Gastrocnemius medialis (tissue), 4 donors: ENCODE measurements around the gene LRRC38. TPM values are rescaled to one million over a fixed set of nuclear protein-coding genes. Genes with fewer than 3 reads are reported as not detected.

Source experiments
- ATAC-seq, 2 donors: fragments of 150-250 bp; one replicate each; pipeline ENCODE4 v1.9.1; 2016
- DNase-seq, 2 donors: peaks; one replicate each; pipeline ENCODE4 v3.0.0-alpha.2; 2019
- H3K27ac ChIP-seq, 4 donors: fragments of 200-600 bp; sonication (generic); 1 replicate in 1 of 4; 2 replicates in 3 of 4; pipeline ENCODE4 v1.5.1; 2016 to 2018; ENCODE audit warnings: mild to moderate bottlenecking in 2 of 4, moderate library complexity in 1 of 4
- H3K27me3 ChIP-seq, 3 donors: fragments of 200-600 bp; sonication (generic) in 2 of 3; 1 replicate in 1 of 3; 2 replicates in 2 of 3; pipeline versions ENCODE4 v1.5.1 to v1.6.0; 2016 to 2019; ENCODE audit warnings: mild to moderate bottlenecking in 1 of 3, moderate library complexity in 1 of 3
- H3K36me3 ChIP-seq, 2 donors: fragments of 200-600 bp; sonication (generic) in 1 of 2; one replicate each; pipeline ENCODE4 v1.5.1; 2017 to 2018
- H3K4me1 ChIP-seq, 2 donors: fragments of 200-600 bp; sonication (generic) in 1 of 2; one replicate each; pipeline ENCODE4 v1.5.1; 2016 to 2017; ENCODE audit warnings: mild to moderate bottlenecking in 2 of 2
- H3K4me3 ChIP-seq, 4 donors: fragments of 200-600 bp; sonication (generic) in 3 of 4; 1 replicate in 1 of 4; 2 replicates in 3 of 4; pipeline ENCODE4 v1.5.1; 2016 to 2019; ENCODE audit warnings: mild to moderate bottlenecking in 2 of 4
- H3K9me3 ChIP-seq, 3 donors: fragments of 200-600 bp; sonication (generic) in 2 of 3; 1 replicate in 1 of 3; 2 replicates in 2 of 3; pipeline ENCODE4 v1.5.1; 2016 to 2019
- POLR2A ChIP-seq, 2 donors: fragments of 450-650 bp; IDR thresholded peaks; one replicate each; pipeline ENCODE4 v1.6.1; 2017; ENCODE audit warnings: antibody characterized with exemption in 2 of 2, mild to moderate bottlenecking in 2 of 2, moderate library complexity in 2 of 2
- in situ Hi-C, 4 donors: fragments of 200-750 bp; cut with MboI; loops; one replicate each; pipeline versions ENCODE4 v1.15.0 to v1.8.0; 2017; ENCODE audit warnings: low sequenced_read_pairs in 4 of 4
- intact Hi-C: fragments of 100-400 bp; cut with DNase I; formaldehyde crosslinking; loops from one replicate; pipeline ENCODE4 v1.15.1; 2023; ENCODE audit warnings: low total_unique reads
- total RNA-seq, 4 donors: library from RNA; depleted of rRNA; stranded (reverse); fragments of >200 nt; gene quantifications; one replicate each; pipeline versions ENCODE4 v1.1.0 to v1.2.3, GENCODE V29; 2016
- TF ChIP-seq, protein P1 (sequence below), 5 experiments: fragments of 450-650 bp in 3 of 5; fragments of 200-600 bp in 2 of 5; sonication (generic) in 2 of 5; IDR thresholded peaks in 4 of 5; conservative IDR thresholded peaks in 1 of 5; 1 replicate in 4 of 5; 2 replicates in 1 of 5; pipeline ENCODE4 v1.5.1; 2016 to 2019; ENCODE audit warnings: antibody characterized with exemption in 5 of 5, mild to moderate bottlenecking in 3 of 5, moderate library complexity in 3 of 5

The LRRC38 gene
- total RNA-seq, 4 donors from 2014 or later, result 2.1 to 6.8 (median 5.7) TPM

DNA sequence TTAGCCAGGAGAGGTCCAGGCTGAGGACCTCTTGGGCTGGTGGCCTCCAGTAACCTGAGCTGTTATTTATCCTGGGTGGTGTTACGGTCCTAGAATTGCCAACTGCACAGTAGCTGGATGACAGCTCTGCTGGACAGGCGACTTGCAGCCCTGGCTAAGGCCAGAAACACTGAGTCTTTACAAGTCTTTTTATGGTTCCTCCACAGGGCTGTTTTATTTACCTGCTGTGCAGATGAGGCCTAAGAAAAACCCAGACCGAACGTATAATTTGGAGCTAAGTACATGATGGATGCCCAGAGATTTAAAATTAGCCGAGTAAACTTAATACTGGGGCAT lies 30.4 kb upstream of the LRRC38 start:
- ATAC-seq (peak in 1 of 2 donors; percentile 26), DNase-seq (no peak)
- no peak overlapping the region for H3K4me3 ChIP-seq
- H3K36me3 ChIP-seq, result no peaks in the 10 kb centered on the region
- in situ Hi-C loops (loop anchor here in 1 of 4 donors (10.0 kb wide), 1 partner anchor 79 kb away; no protein-coding TSS in a partner anchor), intact Hi-C loops (loop anchor here (1.0 to 5.0 kb wide), 2 partner anchors 57 to 75 kb away; no protein-coding TSS in a partner anchor)
- H3K27me3 ChIP-seq, result no peaks in the 10 kb centered on the region
- H3K4me1 ChIP-seq, result peaks cover 24 to 42% of the 10 kb centered on the region in 2 donors
- TF ChIP-seq, protein P1, sequence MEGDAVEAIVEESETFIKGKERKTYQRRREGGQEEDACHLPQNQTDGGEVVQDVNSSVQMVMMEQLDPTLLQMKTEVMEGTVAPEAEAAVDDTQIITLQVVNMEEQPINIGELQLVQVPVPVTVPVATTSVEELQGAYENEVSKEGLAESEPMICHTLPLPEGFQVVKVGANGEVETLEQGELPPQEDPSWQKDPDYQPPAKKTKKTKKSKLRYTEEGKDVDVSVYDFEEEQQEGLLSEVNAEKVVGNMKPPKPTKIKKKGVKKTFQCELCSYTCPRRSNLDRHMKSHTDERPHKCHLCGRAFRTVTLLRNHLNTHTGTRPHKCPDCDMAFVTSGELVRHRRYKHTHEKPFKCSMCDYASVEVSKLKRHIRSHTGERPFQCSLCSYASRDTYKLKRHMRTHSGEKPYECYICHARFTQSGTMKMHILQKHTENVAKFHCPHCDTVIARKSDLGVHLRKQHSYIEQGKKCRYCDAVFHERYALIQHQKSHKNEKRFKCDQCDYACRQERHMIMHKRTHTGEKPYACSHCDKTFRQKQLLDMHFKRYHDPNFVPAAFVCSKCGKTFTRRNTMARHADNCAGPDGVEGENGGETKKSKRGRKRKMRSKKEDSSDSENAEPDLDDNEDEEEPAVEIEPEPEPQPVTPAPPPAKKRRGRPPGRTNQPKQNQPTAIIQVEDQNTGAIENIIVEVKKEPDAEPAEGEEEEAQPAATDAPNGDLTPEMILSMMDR (IDR thresholded peaks at IDR 0.05 in 4 of 5, conservative IDR thresholded peaks at IDR 0.05 in 1 of 5), result no peak
- TF ChIP-seq POLR2A (IDR thresholded peaks at IDR 0.05), result no peak
- H3K27ac ChIP-seq, result peak overlapping the region; percentile 85 to 95 (median 93)
- H3K9me3 ChIP-seq, result no peaks in the 10 kb centered on the region

DNA sequence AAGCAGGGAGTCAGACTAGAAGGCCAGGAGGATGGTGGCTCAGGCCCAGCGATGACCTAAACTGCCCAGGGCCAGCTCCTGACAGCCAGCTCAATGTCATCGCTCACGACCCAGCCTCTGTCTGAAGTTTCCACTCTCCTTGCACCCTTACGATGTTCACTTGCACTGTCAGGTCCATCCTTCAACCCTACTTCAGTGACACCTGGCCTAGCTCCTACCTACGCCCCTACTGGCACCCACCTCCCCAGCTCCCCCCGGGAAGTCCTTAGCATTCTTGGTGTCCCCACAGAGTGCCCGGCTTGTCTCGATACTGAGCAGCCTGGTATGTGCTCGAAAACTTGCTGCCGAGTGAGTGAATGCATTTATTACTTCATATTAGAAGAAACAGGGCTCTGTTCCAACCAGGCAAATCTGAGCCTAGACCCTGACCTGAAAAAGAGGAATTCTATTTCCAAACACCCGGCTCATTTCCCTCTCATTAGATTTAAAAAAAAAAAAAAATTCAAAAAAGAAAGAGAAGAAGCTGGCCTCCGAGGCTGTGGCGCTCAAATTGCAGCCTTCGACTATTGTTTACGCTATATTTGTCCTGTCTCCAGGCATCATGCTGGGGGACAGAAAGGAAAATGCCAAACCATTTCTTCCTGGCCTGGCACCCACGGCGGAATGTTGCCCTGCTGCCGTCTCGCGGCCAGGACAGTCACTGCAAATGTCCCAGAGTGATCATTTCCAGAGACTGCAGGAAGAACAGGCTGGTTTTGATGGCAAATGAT lies 29.8 kb upstream of the LRRC38 start:
- in situ Hi-C loops (loop anchor here in 1 of 4 donors (10.0 kb wide), 1 partner anchor 79 kb away; no protein-coding TSS in a partner anchor), intact Hi-C loops (loop anchor here (1.0 to 5.0 kb wide), 2 partner anchors 56 to 74 kb away; no protein-coding TSS in a partner anchor)
- DNase-seq (peak; percentile 60 to 88), ATAC-seq (peak; percentile 82 to 84)
- H3K9me3 ChIP-seq, result no peaks in the 10 kb centered on the region
- no peaks in the 10 kb centered on the region for H3K27me3 ChIP-seq
- peaks cover 24 to 42% of the 10 kb centered on the region in 2 donors for H3K4me1 ChIP-seq
- no peaks in the 10 kb centered on the region for H3K36me3 ChIP-seq
- TF ChIP-seq POLR2A (IDR thresholded peaks at IDR 0.05), result no peak
- TF ChIP-seq, protein P1 (IDR thresholded peaks at IDR 0.05 in 4 of 5, conservative IDR thresholded peaks at IDR 0.05 in 1 of 5), result peak; percentile 68 to 86 (median 77)
- peak overlapping the region; percentile 22 to 32 (median 30) for H3K4me3 ChIP-seq
- H3K27ac ChIP-seq, result peak overlapping the region; percentile 85 to 95 (median 93)

DNA sequence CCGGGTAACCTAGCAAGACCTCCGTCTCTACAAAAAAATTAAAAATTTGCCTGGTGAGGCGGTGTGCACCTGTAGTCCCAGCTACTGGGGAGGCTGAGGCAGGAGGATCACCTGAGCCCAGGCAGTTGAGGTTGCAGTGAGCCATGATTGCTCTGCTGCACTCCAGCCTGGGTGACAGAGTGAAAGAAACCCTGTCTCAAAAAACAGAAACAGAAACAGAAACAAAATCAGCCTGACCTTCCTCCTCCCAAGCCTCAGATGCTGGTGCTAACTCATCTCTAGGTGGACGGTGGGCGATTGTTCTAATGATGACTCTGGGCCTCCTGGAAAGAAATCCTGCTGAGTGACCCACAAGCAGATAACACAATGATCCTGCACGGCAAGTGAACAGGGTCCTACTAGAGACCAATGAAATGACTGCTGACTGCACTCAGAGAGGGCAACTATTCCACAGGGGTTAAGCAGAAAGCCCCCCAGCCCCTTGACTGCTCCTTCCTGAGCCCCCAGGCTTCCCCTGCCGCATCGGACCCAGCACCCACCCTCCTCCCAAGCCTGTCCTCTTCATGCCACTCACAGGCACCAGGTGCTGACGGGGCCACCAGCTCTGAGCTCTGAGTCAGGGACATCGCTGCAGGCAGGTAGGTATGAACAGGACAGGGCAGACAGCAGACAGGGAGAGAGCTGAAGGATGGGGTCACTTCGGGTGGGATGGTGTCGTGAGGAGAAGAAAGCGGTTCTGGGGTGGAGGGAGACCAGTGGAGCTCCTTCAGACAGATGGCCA lies 27.8 kb upstream of the LRRC38 start:
- no peak for TF ChIP-seq POLR2A (IDR thresholded peaks at IDR 0.05)
- TF ChIP-seq, protein P1 (IDR thresholded peaks at IDR 0.05 in 4 of 5, conservative IDR thresholded peaks at IDR 0.05 in 1 of 5), result no peak
- ATAC-seq, result no peak
- Histone ChIP-seq H3K4me1 (peaks cover 27 to 42% of the 10 kb centered on the region in 2 donors), H3K27me3 (no peaks in the 10 kb centered on the region), H3K9me3 (no peaks in the 10 kb centered on the region), H3K4me3 (no peak overlapping the region), H3K36me3 (no peaks in the 10 kb centered on the region), H3K27ac (peak overlapping the region; percentile 85 to 95 (median 93))
- DNase-seq, result peak in 1 of 2 donors; percentile 58
- intact Hi-C loops, result loop anchor here (1.0 to 5.0 kb wide), 3 partner anchors 27 to 54 kb away; partner anchors contain the start of gene LRRC38
- in situ Hi-C loops, result loop anchor here in 1 of 4 donors (10.0 kb wide), 1 partner anchor 77 kb away; no protein-coding TSS in a partner anchor

DNA sequence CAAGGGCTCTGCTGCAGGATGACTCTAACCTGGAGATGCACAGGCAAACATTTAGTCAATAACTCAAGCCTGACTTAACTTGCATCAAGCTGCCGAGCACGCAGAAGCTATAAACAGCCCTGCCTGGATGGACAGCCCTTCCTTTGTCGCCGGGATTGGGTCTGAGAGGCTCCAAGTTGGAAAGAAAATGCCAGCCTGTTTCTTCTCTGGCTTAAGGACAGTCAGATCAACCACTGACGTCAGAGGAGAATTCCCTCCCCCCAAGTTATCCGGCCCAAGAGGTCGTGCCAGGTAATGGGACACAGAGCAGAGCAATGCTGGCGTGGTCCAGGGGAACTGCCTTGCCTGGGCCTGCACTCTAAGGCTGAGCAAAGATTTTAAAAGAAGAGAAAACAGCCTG lies 27.1 kb upstream of the LRRC38 start:
- no peaks in the 10 kb centered on the region for H3K36me3 ChIP-seq

More for the DNA sequence above, 27.1 kb upstream of the LRRC38 start:
- peak in 1 of 2 donors; percentile 38 for TF ChIP-seq POLR2A (IDR thresholded peaks at IDR 0.05)
- TF ChIP-seq, protein P1 (IDR thresholded peaks at IDR 0.05 in 4 of 5, conservative IDR thresholded peaks at IDR 0.05 in 1 of 5), result no peak
- no peaks in the 10 kb centered on the region for H3K27me3 ChIP-seq
- intact Hi-C loops, result loop anchor here (1.0 to 5.0 kb wide), 3 partner anchors 27 to 54 kb away; partner anchors contain the start of gene LRRC38
- H3K4me3 ChIP-seq, result no peak overlapping the region
- DNase-seq, result peak; percentile 13 to 87
- no peaks in the 10 kb centered on the region for H3K9me3 ChIP-seq
- in situ Hi-C loops, result loop anchor here in 1 of 4 donors (10.0 kb wide), 1 partner anchor 76 kb away; no protein-coding TSS in a partner anchor
- H3K27ac ChIP-seq, result peak overlapping the region; percentile 85 to 95 (median 93)
- ATAC-seq, result peak; percentile 31 to 70
- peaks cover 30 to 46% of the 10 kb centered on the region in 2 donors for H3K4me1 ChIP-seq
